Aorta (tissue), 5 donors: ENCODE data around the gene HGF. TPM values are rescaled to one million over a fixed set of nuclear protein-coding genes. Genes with fewer than 3 reads are reported as not detected.

Source experiments
- ATAC-seq: fragments of 200-7000 bp; cut with Tn5 transposase; one replicate; pipeline ENCODE4 v1.9.1; 2022; ENCODE audit warnings: moderate library complexity; ENCODE audit not compliant: low FRiP score
- DNase-seq, 2 donors: peaks; one replicate each; pipeline ENCODE4 v3.0.0-alpha.2; 2020
- H3K27ac ChIP-seq, 2 donors: one replicate each; pipeline ENCODE4 v1.5.1; 2013; ENCODE audit warnings: low read length in 2 of 2, mild to moderate bottlenecking in 2 of 2, moderate library complexity in 2 of 2, control low read depth in 1 of 2, inconsistent platforms in 1 of 2, low read depth in 1 of 2
- H3K27me3 ChIP-seq, 2 donors: one replicate each; pipeline ENCODE4 v1.6.1; 2013; ENCODE audit warnings: control low read depth in 1 of 2, low read length in 1 of 2, mild to moderate bottlenecking in 1 of 2, moderate library complexity in 1 of 2; ENCODE audit not compliant: insufficient read depth in 2 of 2, control insufficient read depth in 1 of 2
- H3K36me3 ChIP-seq, 2 donors: one replicate each; pipeline ENCODE4 v1.6.1; 2013; ENCODE audit warnings: control low read depth in 1 of 2, low read length in 1 of 2, mild to moderate bottlenecking in 1 of 2; ENCODE audit not compliant: insufficient read depth in 2 of 2, control insufficient read depth in 1 of 2
- H3K4me1 ChIP-seq, 2 donors: one replicate each; pipeline ENCODE4 v1.6.1; 2013; ENCODE audit warnings: low read length in 2 of 2, control low read depth in 1 of 2, mild to moderate bottlenecking in 1 of 2, moderate library complexity in 1 of 2; ENCODE audit not compliant: insufficient read depth in 2 of 2, control insufficient read depth in 1 of 2
- H3K4me3 ChIP-seq, 2 donors: one replicate each; pipeline ENCODE4 v1.5.1; 2013; ENCODE audit warnings: low read length in 2 of 2, control low read depth in 1 of 2, mild to moderate bottlenecking in 1 of 2
- H3K9me3 ChIP-seq: one replicate; pipeline ENCODE4 v1.6.1; 2013; ENCODE audit warnings: mild to moderate bottlenecking, low read length; ENCODE audit not compliant: control insufficient read depth
- WGBS, 2 donors: extraction: QIAGEN DNeasy Blood & Tissue Kit; methylation state at CpG; one replicate each; pipeline ENCODE4 v1.1.7; 2013; 5-methylcytosine and 5-hydroxymethylcytosine counted together
- intact Hi-C, 2 donors: fragments of 100-400 bp; cut with DNase I; formaldehyde crosslinking; loops; one replicate each; pipeline versions ENCODE4 v1.14.2 to v1.15.0; 2022
- polyA plus RNA-seq, 2 donors: library from polyadenylated mRNA; stranded (reverse); fragments of 200-250 nt; gene quantifications; one replicate each; pipeline ENCODE4 v1.2.3, GENCODE V29; 2013
- total RNA-seq, 2 donors: library from RNA; stranded (reverse); fragmentation: NEBNext Ultra II Directional; extraction: Animal tissue kit (Norgen Biotek cat#: 25700); gene quantifications; one replicate each; pipeline ENCODE4 v1.2.1, GENCODE V29; 2021
- donor health status: healthy with polysubstance abuse.
- donor health status: Bipolar disorder and iron deficiency.
- donor health status: DM: no; HTN: no; CAD: no.
- donor health status: DM: no; HTN: no; CAD: no.
- donor health status: DM: yes; HTN: yes; CAD: no.

HGF gene
- total and polyA plus RNA-seq, 4 donors: 9.9 to 55.9 (median 22.8) TPM

DNA sequence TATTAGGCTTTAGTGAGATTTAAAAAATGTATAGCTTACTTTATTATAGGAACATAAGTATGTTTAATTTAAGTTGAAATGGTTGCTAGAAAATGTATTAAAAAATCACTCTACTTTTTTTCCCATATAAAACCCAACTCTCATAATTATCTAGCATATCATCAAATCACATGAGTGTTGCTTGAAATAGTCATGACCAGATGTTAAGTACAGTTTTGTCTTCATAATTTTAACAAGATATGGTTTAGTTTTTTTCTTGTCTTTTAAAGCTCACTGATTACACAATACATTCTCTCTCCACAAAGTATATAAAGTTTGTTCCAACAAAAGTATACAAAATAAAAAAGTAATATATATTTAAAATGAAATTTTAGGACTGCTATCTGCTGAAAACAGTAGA is 82.8 kb downstream of the HGF start:
- DNase-seq (no peak), ATAC-seq (no peak)
- H3K9me3 ChIP-seq: no peaks in the 10 kb centered on the region
- H3K36me3 ChIP-seq: no peaks in the 10 kb centered on the region
- H3K4me1 ChIP-seq: peaks cover 8% of the 10 kb centered on the region in 2 donors
- H3K27me3 ChIP-seq: no peaks in the 10 kb centered on the region
- H3K27ac ChIP-seq: no peak overlapping the region
- no peak overlapping the region for H3K4me3 ChIP-seq
- intact Hi-C loops: loop anchor here in 1 of 2 donors (10.0 kb wide), 1 partner anchor 62 kb away; no protein-coding TSS in a partner anchor

DNA sequence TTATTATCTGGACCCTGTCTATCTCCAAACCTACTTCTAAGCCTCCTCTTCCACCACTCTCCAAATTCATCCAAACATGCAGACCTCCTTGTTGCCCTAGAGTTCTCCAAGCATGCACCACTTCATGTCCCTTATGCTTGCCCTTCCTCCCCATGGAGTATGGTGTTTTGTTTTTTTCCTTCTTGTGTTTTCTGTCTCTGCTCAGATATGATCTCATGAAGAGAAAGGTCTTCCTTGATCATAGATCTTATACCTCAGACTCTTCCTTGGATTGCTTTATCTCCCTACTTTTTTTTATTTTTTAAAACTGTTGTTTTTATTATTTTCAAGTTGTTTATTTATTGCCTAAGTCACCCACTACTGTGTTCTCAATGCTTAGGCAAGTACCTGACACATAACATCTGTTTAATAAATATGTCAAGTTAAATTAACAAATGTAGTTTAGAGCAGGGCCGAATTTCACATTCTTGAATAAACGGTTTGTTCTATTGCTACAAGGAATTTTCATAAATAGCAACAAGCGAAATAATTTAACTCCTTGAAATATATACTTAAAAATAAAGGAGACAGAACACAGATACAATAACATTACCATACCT is 84.5 kb downstream of the HGF start:
- Histone ChIP-seq H3K9me3 (no peaks in the 10 kb centered on the region), H3K4me1 (peaks cover 6 to 8% of the 10 kb centered on the region in 2 donors), H3K27me3 (no peaks in the 10 kb centered on the region), H3K4me3 (no peak overlapping the region), H3K36me3 (no peaks in the 10 kb centered on the region), H3K27ac (no peak overlapping the region)
- no peak for ATAC-seq
- no peak for DNase-seq
- intact Hi-C loops: loop anchor here in 1 of 2 donors (10.0 kb wide), 1 partner anchor 61 kb away; no protein-coding TSS in a partner anchor
- WGBS, 2 donors: 57 to 66% methylated on average over 3 of the region's 3 CpGs

DNA sequence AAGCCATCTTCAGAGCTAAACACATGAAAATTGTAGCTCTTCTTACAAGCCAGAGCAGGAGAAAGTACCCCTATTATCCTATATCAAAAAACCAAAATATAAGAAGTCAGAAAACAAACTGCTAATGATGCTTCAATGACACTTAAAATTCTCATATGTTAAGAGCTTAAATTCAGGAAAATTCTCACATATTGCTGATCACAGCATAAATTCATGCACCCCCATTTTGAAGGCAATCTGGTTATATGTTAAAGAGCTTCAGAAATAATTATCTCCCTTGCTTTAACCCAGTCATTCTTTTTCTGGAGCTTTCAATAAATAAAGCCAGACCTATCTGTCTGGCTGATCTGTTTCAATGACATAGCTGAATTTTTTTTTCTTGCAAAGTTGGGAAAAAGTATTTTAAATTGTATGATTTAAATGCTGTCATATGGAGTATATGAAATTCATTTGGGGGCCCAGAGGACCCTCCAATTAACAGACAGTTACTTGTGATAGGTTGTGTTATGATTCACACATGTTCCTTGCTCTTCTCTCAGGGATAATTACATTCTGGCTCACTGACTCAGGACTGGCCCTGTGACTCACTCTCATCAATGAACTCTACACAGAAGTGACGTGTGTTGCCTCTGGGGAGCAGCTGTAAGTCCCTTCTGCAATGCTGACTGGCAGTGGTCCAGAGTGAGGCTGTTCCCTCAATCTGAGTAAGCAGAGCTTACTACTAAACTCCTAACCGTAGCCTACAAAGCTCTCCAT is 85.2 kb downstream of the HGF start:
- intact Hi-C loops: loop anchor here in 1 of 2 donors (10.0 kb wide), 1 partner anchor 60 kb away; no protein-coding TSS in a partner anchor

DNA sequence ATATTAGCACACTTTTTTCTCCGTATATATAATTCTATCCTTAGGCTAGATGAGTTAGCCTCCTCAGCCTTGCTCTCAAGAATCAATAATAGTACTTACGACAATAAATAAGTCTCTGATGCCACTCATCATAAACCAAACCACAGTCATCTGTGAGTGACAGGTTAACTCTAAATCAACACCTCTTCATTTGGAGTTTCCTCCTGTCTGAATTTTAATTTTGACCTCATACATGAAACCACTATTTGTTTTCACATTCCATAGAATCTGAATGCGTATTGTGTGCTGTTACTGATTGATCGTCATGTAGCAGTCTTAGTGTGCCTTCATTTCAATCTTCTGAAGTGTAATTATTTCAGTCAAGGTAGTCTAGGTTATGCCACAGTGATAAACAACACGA is 85.8 kb downstream of the HGF start:
- H3K4me3 ChIP-seq: no peak overlapping the region
- no peaks in the 10 kb centered on the region for H3K36me3 ChIP-seq
- intact Hi-C loops: loop anchor here in 1 of 2 donors (10.0 kb wide), 1 partner anchor 59 kb away; no protein-coding TSS in a partner anchor
- no peak overlapping the region for H3K27ac ChIP-seq
- H3K9me3 ChIP-seq: no peaks in the 10 kb centered on the region
- no peaks in the 10 kb centered on the region for H3K27me3 ChIP-seq
- ATAC-seq: no peak
- DNase-seq: no peak
- 94% methylated on average over 5 of the region's 5 CpGs for WGBS, 2 donors
- peaks cover 4 to 6% of the 10 kb centered on the region in 2 donors for H3K4me1 ChIP-seq

More for the DNA sequence above, 85.2 kb downstream of the HGF start:
- Histone ChIP-seq H3K27me3 (no peaks in the 10 kb centered on the region), H3K4me1 (peaks cover 4 to 6% of the 10 kb centered on the region in 2 donors), H3K27ac (no peak overlapping the region), H3K4me3 (no peak overlapping the region), H3K36me3 (no peaks in the 10 kb centered on the region), H3K9me3 (no peaks in the 10 kb centered on the region)
- 3% methylated on average over 2 of the region's 2 CpGs for WGBS, 2 donors
- DNase-seq (peak; percentile 96 to 98), ATAC-seq (peak; percentile 92)

DNA sequence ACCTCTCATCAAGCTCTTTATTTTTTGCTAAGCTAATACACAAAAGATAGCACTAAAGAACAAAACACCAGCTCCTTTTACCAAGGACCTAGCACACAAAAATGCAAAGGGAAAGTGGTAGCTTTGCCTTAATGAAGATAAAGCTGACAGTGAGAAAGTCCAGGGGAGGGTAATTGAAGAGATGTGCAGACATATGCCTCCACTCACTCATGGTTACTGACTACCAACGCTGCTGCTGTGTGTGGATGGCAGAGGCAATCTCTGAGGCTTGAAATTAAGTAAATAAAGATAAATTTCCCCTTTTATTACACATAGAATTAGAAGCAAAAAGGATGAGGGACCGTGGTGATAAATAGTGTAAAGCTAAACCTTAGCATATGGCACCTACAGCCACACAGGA is 87.0 kb downstream of the HGF start:
- Histone ChIP-seq H3K4me1 (peaks cover 2 to 4% of the 10 kb centered on the region in 2 donors), H3K27me3 (no peaks in the 10 kb centered on the region), H3K9me3 (no peaks in the 10 kb centered on the region), H3K4me3 (no peak overlapping the region), H3K27ac (no peak overlapping the region), H3K36me3 (no peaks in the 10 kb centered on the region)
- intact Hi-C loops: loop anchor here in 1 of 2 donors (10.0 kb wide), 1 partner anchor 58 kb away; no protein-coding TSS in a partner anchor
- ATAC-seq (no peak), DNase-seq (no peak)
- 68 to 83% methylated on average over 2 of the region's 2 CpGs for WGBS, 2 donors

DNA sequence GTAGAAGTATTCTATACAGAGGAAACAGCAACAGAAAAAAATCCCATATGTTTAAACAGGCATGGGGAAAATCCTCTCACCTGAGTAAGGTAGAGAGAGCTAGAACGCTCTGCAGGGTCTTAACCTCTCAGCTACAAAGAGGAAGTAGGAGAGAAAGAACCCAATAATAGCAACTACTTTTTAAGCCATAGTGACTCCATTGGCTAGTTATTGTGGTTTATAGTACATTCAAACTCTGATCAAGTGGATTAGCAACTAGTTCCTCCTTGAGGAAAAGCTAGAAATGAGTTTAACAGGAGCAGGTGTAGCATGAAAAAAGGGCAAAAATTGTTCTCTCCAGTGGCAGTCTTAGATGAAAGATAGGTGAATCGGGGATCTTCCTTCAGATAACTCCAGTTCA is 89.7 kb downstream of the HGF start:
- Histone ChIP-seq H3K9me3 (no peaks in the 10 kb centered on the region), H3K27ac (no peak overlapping the region), H3K36me3 (no peaks in the 10 kb centered on the region), H3K27me3 (no peaks in the 10 kb centered on the region), H3K4me1 (peaks cover under 1 to 3% of the 10 kb centered on the region in 2 donors), H3K4me3 (no peak overlapping the region)
- DNase-seq (no peak), ATAC-seq (no peak)
- intact Hi-C loops: loop anchor here in 1 of 2 donors (10.0 kb wide), 1 partner anchor 55 kb away; no protein-coding TSS in a partner anchor
- WGBS, 2 donors: 93 to 94% methylated on average over 2 of the region's 2 CpGs

DNA sequence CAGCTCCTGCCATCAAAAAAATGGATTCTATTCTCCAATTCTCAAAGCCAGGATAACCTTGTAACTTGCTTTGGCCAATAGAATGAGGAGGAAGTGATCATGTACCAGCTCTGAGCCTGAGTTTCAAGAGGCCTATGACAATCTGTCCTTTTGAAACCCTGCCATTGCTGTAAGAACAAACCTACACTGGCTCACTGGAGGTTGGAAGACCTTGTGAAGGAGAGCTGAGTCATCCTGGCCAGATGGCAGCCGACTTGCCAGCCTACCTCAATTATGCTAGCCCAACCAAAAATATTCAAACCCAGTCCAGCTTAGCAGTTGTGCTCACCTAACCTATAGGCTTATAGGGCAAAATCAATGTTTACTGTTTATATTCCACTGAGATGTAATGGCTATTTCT is 93.0 kb downstream of the HGF start:
- Histone ChIP-seq H3K36me3 (no peaks in the 10 kb centered on the region), H3K27ac (peak overlapping the region in 1 of 2 donors; percentile 76), H3K27me3 (no peaks in the 10 kb centered on the region), H3K4me1 (peaks cover 0 to 3% of the 10 kb centered on the region in 2 donors), H3K9me3 (no peaks in the 10 kb centered on the region), H3K4me3 (no peak overlapping the region)
- intact Hi-C loops: no loop called here
- DNase-seq (no peak), ATAC-seq (no peak)
- 8 to 13% methylated on average over 1 of the region's 1 CpG for WGBS, 2 donors

DNA sequence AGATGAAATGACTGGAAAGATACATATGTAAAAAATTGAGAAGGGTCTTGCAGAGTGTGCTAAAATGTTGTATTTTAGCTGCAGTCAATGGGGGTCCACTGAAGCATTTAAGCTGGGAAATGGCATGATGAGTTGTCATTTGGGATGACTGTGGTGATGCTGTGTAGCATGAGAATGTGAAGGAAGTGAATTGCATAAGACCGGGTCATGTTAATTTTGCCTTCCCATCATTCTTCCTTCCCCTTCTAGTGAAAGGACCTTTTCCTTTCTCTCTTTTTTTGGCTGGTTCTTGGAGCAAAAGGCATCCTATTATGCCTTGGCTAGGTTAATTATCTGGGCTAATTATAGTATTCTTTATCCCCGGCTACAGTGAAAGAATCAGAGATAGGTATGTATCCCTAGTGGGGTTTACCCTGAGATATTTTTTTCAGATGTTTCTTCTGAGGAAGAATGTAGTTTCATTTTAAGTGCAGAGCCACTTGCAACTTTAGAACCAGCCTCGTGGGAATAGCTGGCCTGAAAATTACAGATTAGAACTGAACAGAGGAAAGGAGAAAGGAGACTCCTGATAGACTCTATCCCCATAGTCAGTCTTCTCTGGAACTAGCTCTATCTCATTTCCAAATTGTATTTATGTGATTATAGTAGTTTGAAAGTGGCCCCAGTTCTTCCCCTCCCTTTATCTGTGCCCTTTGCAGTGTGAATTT is 93.6 kb downstream of the HGF start:
- DNase-seq (no peak), ATAC-seq (no peak)
- Histone ChIP-seq H3K4me3 (no peak overlapping the region), H3K27ac (peak overlapping the region; percentile 17 to 76), H3K9me3 (no peaks in the 10 kb centered on the region), H3K36me3 (no peaks in the 10 kb centered on the region), H3K4me1 (peaks cover 0 to 3% of the 10 kb centered on the region in 2 donors), H3K27me3 (no peaks in the 10 kb centered on the region)
- 18 to 24% methylated on average over 3 of the region's 3 CpGs for WGBS, 2 donors
- intact Hi-C loops: no loop called here
